ENCODE results near the gene FUS. TPM values are rescaled to one million over a fixed set of nuclear protein-coding genes. Genes with fewer than 3 reads are reported as not detected.
"Not testable (repeated sequence)": the region's sequence is repeated elsewhere in the genome, so short reads cannot be mapped to it uniquely, and the experiment has no call there.

FUS gene
- total RNA-seq, 1 experiment from 2014 or later: 22.4 TPM

- DNase-seq (ENCODE audit: low read depth): no peak
Observed at GRCh38 chr16:31186176-31186575, 6.2 kb downstream of the FUS start.

- no peak for DNase-seq (ENCODE audit: low read depth)
Observed at GRCh38 chr16:31186930-31187807, 7.2 kb downstream of the FUS start.

GRCh38 chr16:31187808-31188189, 7.9 kb downstream of the FUS start:
- DNase-seq (ENCODE audit: low read depth): no peak

GRCh38 chr16:31188450-31189411, 8.8 kb downstream of the FUS start:
- no peak for DNase-seq (ENCODE audit: low read depth)

- no peak for DNase-seq (ENCODE audit: low read depth)
Observed at GRCh38 chr16:31189412-31189778, 9.5 kb downstream of the FUS start.

- DNase-seq (ENCODE audit: low read depth): no peak
Observed at GRCh38 chr16:31190061-31190460, 10.1 kb downstream of the FUS start.

GRCh38 chr16:31190818-31191444, 11.0 kb downstream of the FUS start:
- DNase-seq (ENCODE audit: low read depth): no peak

- no peak for DNase-seq (ENCODE audit: low read depth)
Observed at GRCh38 chr16:31191697-31192428, 11.9 kb downstream of the FUS start.

- DNase-seq (ENCODE audit: low read depth): no peak
Observed at GRCh38 chr16:31192856-31193642, 13.1 kb downstream of the FUS start.

- no peak for DNase-seq (ENCODE audit: low read depth)
Observed at GRCh38 chr16:31193874-31194273, 13.9 kb downstream of the FUS start.

- DNase-seq (ENCODE audit: low read depth): no peak
Observed at GRCh38 chr16:31194898-31195297, 15.0 kb downstream of the FUS start.

GRCh38 chr16:31195861-31196260, 15.9 kb downstream of the FUS start:
- DNase-seq (ENCODE audit: low read depth): not testable (repeated sequence)

- no peak for DNase-seq (ENCODE audit: low read depth)
Observed at GRCh38 chr16:31196324-31197088, 16.6 kb downstream of the FUS start.

GRCh38 chr16:31198207-31198882, 18.4 kb downstream of the FUS start:
- no peak for DNase-seq (ENCODE audit: low read depth)

- no peak for DNase-seq (ENCODE audit: low read depth)
Observed at GRCh38 chr16:31199430-31200041, 19.6 kb downstream of the FUS start.

GRCh38 chr16:31200111-31200510, 20.2 kb downstream of the FUS start:
- DNase-seq (ENCODE audit: low read depth): not testable (repeated sequence)

- peak; percentile 72 for DNase-seq (ENCODE audit: low read depth)
Observed at GRCh38 chr16:31200821-31201568, 21.1 kb downstream of the FUS start.
